ENCODE measurements around the gene ILF3. TPM values are rescaled to one million over a fixed set of nuclear protein-coding genes. Genes with fewer than 3 reads are reported as not detected.

Gene ILF3
- total RNA-seq, 1 experiment from 2014 or later = 365 TPM

- Histone ChIP-seq H3K9me3 (ENCODE audit: control insufficient read depth, insufficient read depth, low read depth, low read length) (no peaks in the 10 kb centered on the region), H3K4me1 (ENCODE audit: control insufficient read depth, insufficient read depth, low read length) (no peaks in the 10 kb centered on the region), H3K27ac (ENCODE audit: low read length) (no peak overlapping the region), H3K36me3 (ENCODE audit: control insufficient read depth, insufficient read depth, low read length) (peaks cover 26% of the 10 kb centered on the region), H3K27me3 (ENCODE audit: control insufficient read depth, insufficient read depth, low read length) (no peaks in the 10 kb centered on the region), H3K4me3 (ENCODE audit: low read depth in 2 of 2, low read length in 2 of 2) (no peak overlapping the region)
- CTCF ChIA-PET = no interaction called here
- POLR2A ChIA-PET = no interaction called here
- TF ChIP-seq POLR2AphosphoS5 (IDR thresholded peaks at IDR 0.05; ENCODE audit: low read depth, low read length) (no peak), SIN3A (IDR thresholded peaks at IDR 0.05; ENCODE audit: borderline replicate concordance, insufficient read depth, low read depth, low read length) (no peak), REST (IDR thresholded peaks at IDR 0.05; ENCODE audit: insufficient read depth in 1 of 2, low read depth in 2 of 2, low read length in 1 of 2) (no peak), CTCF (IDR thresholded peaks at IDR 0.05) (no peak), TCF7L2 (IDR thresholded peaks at IDR 0.05; ENCODE audit: low read depth, low read length) (no peak)
- intact Hi-C loops (cut with micrococcal nuclease; ENCODE audit: unreplicated experiment) = no loop called here
- DNase-seq (ENCODE audit: low read depth, low spot score) (no peak), ATAC-seq (0 out of 2 replicates have a peak, but pooled peaks have one; percentile 40)
- in situ Hi-C loops (cut with HindIII; ENCODE audit: low pct_unique_long_range_greater_than_20kb, low sequenced_read_pairs) = no loop called here
- BruUV-seq (replicated peaks) = no TSS peak
Measured at GRCh38 chr19:10682397-10683063, 28.4 kb downstream of the ILF3 start.

GRCh38 chr19:10683064-10683426 lies 28.9 kb downstream of the ILF3 start:
- no peak overlapping the region for H3K4me3 ChIP-seq (ENCODE audit: low read depth in 2 of 2, low read length in 2 of 2)
- POLR2A ChIA-PET = no interaction called here
- intact Hi-C loops (cut with micrococcal nuclease; ENCODE audit: unreplicated experiment) (no loop called here), in situ Hi-C loops (cut with HindIII; ENCODE audit: low pct_unique_long_range_greater_than_20kb, low sequenced_read_pairs) (no loop called here)
- peaks cover 24% of the 10 kb centered on the region for H3K36me3 ChIP-seq (ENCODE audit: control insufficient read depth, insufficient read depth, low read length)
- H3K4me1 ChIP-seq (ENCODE audit: control insufficient read depth, insufficient read depth, low read length) = no peaks in the 10 kb centered on the region
- no peak for ATAC-seq
- H3K9me3 ChIP-seq (ENCODE audit: control insufficient read depth, insufficient read depth, low read depth, low read length) = no peaks in the 10 kb centered on the region
- CTCF ChIA-PET = no interaction called here
- TF ChIP-seq REST (IDR thresholded peaks at IDR 0.05; ENCODE audit: insufficient read depth in 1 of 2, low read depth in 2 of 2, low read length in 1 of 2) = no peak
- no peak for TF ChIP-seq SIN3A (IDR thresholded peaks at IDR 0.05; ENCODE audit: borderline replicate concordance, insufficient read depth, low read depth, low read length)
- TF ChIP-seq POLR2AphosphoS5 (IDR thresholded peaks at IDR 0.05; ENCODE audit: low read depth, low read length) = no peak
- TF ChIP-seq TCF7L2 (IDR thresholded peaks at IDR 0.05; ENCODE audit: low read depth, low read length) = no peak
- no peak for TF ChIP-seq CTCF (IDR thresholded peaks at IDR 0.05)
- H3K27me3 ChIP-seq (ENCODE audit: control insufficient read depth, insufficient read depth, low read length) = no peaks in the 10 kb centered on the region
- DNase-seq (ENCODE audit: low read depth, low spot score) = no peak
- no peak overlapping the region for H3K27ac ChIP-seq (ENCODE audit: low read length)
- BruUV-seq (replicated peaks) = no TSS peak
